K562 (cell line): ENCODE results near the gene PARD6B. TPM values are rescaled to one million over a fixed set of nuclear protein-coding genes. Genes with fewer than 3 reads are reported as not detected.

Source experiments
- ATAC-seq: fragments of 200-7000 bp; cut with Tn5 transposase; 3 replicates; pipeline ENCODE4 v1.9.1; 2020; ENCODE audit warnings: moderate library complexity
- BruUV-seq: library from RNA; stranded (reverse); fragments of 400-500 nt; replicated peaks from 2 replicates; lab custom pipeline; 2021; lab: Mats Ljungman, UMichigan
- CTCF ChIA-PET: fragments of 300-600 bp; formaldehyde crosslinking; extraction: SDS; loops from one replicate; lab custom pipeline; 2021; ENCODE audit warnings: low intra/inter-chr PET ratio; lab: Yijun Ruan, JAX
- POLR2A ChIA-PET: fragments of 300-600, 350-650 bp; sonication (Branson Sonifier 250); formaldehyde crosslinking; extraction: SDS; loops from one replicate; lab custom pipeline; 2021; ENCODE audit warnings: antibody characterized with exemption, inconsistent platforms; lab: Yijun Ruan, JAX
- DNase-seq, 4 experiments: peaks; one replicate each; pipeline versions ENCODE4 v3.0.0 to v3.0.0-alpha.2; 2011 to 2018; ENCODE audit warnings: low spot score in 3 of 4, mixed read lengths in 3 of 4; ENCODE audit errors: extremely low read depth in 1 of 4
- FAIRE-seq: peaks from 2 replicates; lab custom pipeline; 2011; peaks lifted over from hg19 to GRCh38; lab: Jason Lieb, UNC
- H2AFZ ChIP-seq: 2 replicates; pipeline ENCODE4 v1.6.0; 2011; ENCODE audit warnings: low read depth, low read length, control low read depth, inconsistent platforms
- H3K27ac ChIP-seq: fragments of 200-600 bp; 3 replicates; pipeline ENCODE4 v1.8.0; 2011; ENCODE audit warnings: low read depth, mild to moderate bottlenecking, control low read depth, inconsistent platforms, low read length, moderate library complexity, mixed read lengths; ENCODE audit errors: extremely low read depth
- H3K27me3 ChIP-seq, 2 experiments: fragments of 300-600 bp in 1 of 2; 2 replicates in 1 of 2; 3 replicates in 1 of 2; pipeline versions ENCODE4 v1.6.0 to v1.8.0; 2011; ENCODE audit warnings: inconsistent platforms in 2 of 2, low read length in 2 of 2, mild to moderate bottlenecking in 1 of 2, mixed read lengths in 1 of 2, moderate library complexity in 1 of 2; ENCODE audit not compliant: control insufficient read depth in 2 of 2, insufficient read depth in 2 of 2
- H3K36me3 ChIP-seq: fragments of 300-600 bp; 3 replicates; pipeline ENCODE4 v1.8.0; 2011; ENCODE audit warnings: mild to moderate bottlenecking, low read length, inconsistent platforms; ENCODE audit not compliant: control insufficient read depth, insufficient read depth
- H3K4me1 ChIP-seq, 2 experiments: fragments of 200-600 bp in 1 of 2; replicated peaks in 1 of 2; 2 replicates in 1 of 2; 3 replicates in 1 of 2; pipeline versions ENCODE4 v1.5.1 to v1.8.0; 2011; ENCODE audit warnings: inconsistent platforms in 2 of 2, low read length in 2 of 2, mild to moderate bottlenecking in 1 of 2, mixed read lengths in 1 of 2, moderate library complexity in 1 of 2; ENCODE audit not compliant: control insufficient read depth in 2 of 2, insufficient read depth in 2 of 2
- H3K4me2 ChIP-seq: 2 replicates; pipeline ENCODE4 v1.6.1; 2011; ENCODE audit warnings: low read length, control low read depth, inconsistent platforms, mixed read lengths; ENCODE audit not compliant: insufficient read depth
- H3K4me3 ChIP-seq: fragments of 200-600 bp; sonication (generic), shearing (Covaris generic); 2 replicates; pipeline ENCODE4 v1.5.1; 2016; ENCODE audit warnings: control low read depth, inconsistent platforms
- H3K79me2 ChIP-seq: fragments of 200-600 bp; 3 replicates; pipeline ENCODE4 v1.8.0; 2011; ENCODE audit warnings: low read length, inconsistent platforms; ENCODE audit not compliant: control insufficient read depth, insufficient read depth
- H3K9ac ChIP-seq, 2 experiments: 2 replicates each; pipeline versions ENCODE4 v1.6.0 to v1.6.1; 2011; ENCODE audit warnings: low read depth in 2 of 2, low read length in 2 of 2, control low read depth in 1 of 2, inconsistent platforms in 1 of 2, mild to moderate bottlenecking in 1 of 2, mixed read lengths in 1 of 2; ENCODE audit not compliant: insufficient read depth in 1 of 2
- H3K9me1 ChIP-seq: one replicate; pipeline ENCODE4 v1.6.0; 2011; ENCODE audit warnings: inconsistent platforms, mild to moderate bottlenecking, low read length, moderate library complexity; ENCODE audit not compliant: control insufficient read depth, insufficient read depth
- H3K9me3 ChIP-seq: replicated peaks from 2 replicates; pipeline ENCODE4 v1.5.1; 2011; ENCODE audit warnings: low read depth, low read length, inconsistent platforms; ENCODE audit not compliant: control insufficient read depth, insufficient read depth
- H4K20me1 ChIP-seq: replicated peaks from 2 replicates; pipeline ENCODE4 v1.6.1; 2011; ENCODE audit warnings: low read length, inconsistent platforms, mixed read lengths; ENCODE audit not compliant: control insufficient read depth, insufficient read depth
- ELF4 ChIP-seq: fragments of 450-650 bp; formaldehyde crosslinking; IDR thresholded peaks from 2 replicates; pipeline ENCODE4 v1.4.0; 2022; ENCODE audit warnings: missing genetic modification characterization
- KLF6 ChIP-seq: fragments of 250-450 bp; sonication (Bioruptor Pico); IDR thresholded peaks from 2 replicates; pipeline ENCODE4 v1.4.0; 2020; ENCODE audit warnings: mild to moderate bottlenecking, moderate library complexity, borderline replicate concordance
- PHF20 ChIP-seq: fragments of 450-650 bp; IDR thresholded peaks from 2 replicates; pipeline ENCODE4 v1.6.1; 2018; ENCODE audit not compliant: partially characterized antibody
- RHOXF2B ChIP-seq: fragments of 250-450 bp; sonication (Bioruptor Pico); conservative IDR thresholded peaks from 2 replicates; pipeline ENCODE4 v1.5.1; 2021
- SRSF9 ChIP-seq: fragments of 200-400 bp; formaldehyde crosslinking; IDR thresholded peaks from 2 replicates; pipeline ENCODE4 v1.6.1; 2017; ENCODE audit warnings: low read depth, low read length, borderline replicate concordance
- ZFX ChIP-seq: sonication (generic); formaldehyde crosslinking; IDR thresholded peaks from 2 replicates; pipeline ENCODE4 v1.8.0; 2022; ENCODE audit warnings: mild to moderate bottlenecking, missing genetic modification reagents, moderate library complexity
- ZHX1 ChIP-seq: fragments of 150-350 bp; conservative IDR thresholded peaks from 2 replicates; pipeline ENCODE4 v1.6.1; 2014; ENCODE audit warnings: low read length
- ZKSCAN1 ChIP-seq: fragments of 150-350 bp; IDR thresholded peaks from 2 replicates; pipeline ENCODE4 v1.6.1; 2016; ENCODE audit warnings: low read depth, low read length
- ZNF282 ChIP-seq: sonication (generic); formaldehyde crosslinking; IDR thresholded peaks from 2 replicates; pipeline ENCODE4 v1.8.1; 2023; ENCODE audit warnings: missing genetic modification reagents
- ZNF324 ChIP-seq: fragments of 250-450 bp; sonication (Bioruptor Pico); IDR thresholded peaks from 2 replicates; pipeline ENCODE4 v1.4.0; 2020; ENCODE audit warnings: mild to moderate bottlenecking
- ZNF449 ChIP-seq: fragments of 250-450 bp; sonication (Bioruptor Pico); IDR thresholded peaks from 2 replicates; pipeline ENCODE4 v1.8.0; 2022; ENCODE audit warnings: moderate library complexity, mild to moderate bottlenecking, inconsistent platforms
- ZNF583 ChIP-seq: fragments of 250-450 bp; sonication (Bioruptor Pico); IDR thresholded peaks from 2 replicates; pipeline ENCODE4 v1.4.0; 2020
- WGBS: fragments of 100-300 bp; shearing (Covaris generic); methylation state at CpG from one replicate; pipeline ENCODE4 v1.1.6; 2016; ENCODE audit warnings: low coverage, mixed read lengths; ENCODE audit not compliant: insufficient coverage; ENCODE audit errors: missing lambda C conversion rate; 5-methylcytosine and 5-hydroxymethylcytosine counted together
- in situ Hi-C: fragments of 300-500 bp; cut with MboI; formaldehyde crosslinking; loops from 4 replicates; pipeline ENCODE4 v1.15.0; 2018; ENCODE audit warnings: inconsistent platforms, mixed read lengths
- intact Hi-C: fragments of 100-400 bp; cut with micrococcal nuclease; formaldehyde crosslinking; loops from 2 replicates; pipeline ENCODE4 v1.14.2; 2022
- polyA plus RNA-seq, 8 experiments: library from polyadenylated mRNA; depleted of rRNA in 4 of 8; stranded (reverse) in 5 of 8; unstranded in 3 of 8; fragments of >200 nt; fragmentation: Nextera tagmentation in 2 of 8; fragmentation: Illumina TruSeq in 1 of 8; extraction: Ambion mirVana in 2 of 8; extraction: Trizol in 1 of 8; gene quantifications; 2 replicates each; pipeline versions ENCODE4 v1.2.1 to v1.2.3, GENCODE V29; 2011 to 2014; ENCODE audit warnings: inconsistent platforms in 1 of 8, missing spikeins in 1 of 8
- total RNA-seq, 7 experiments: library from RNA; depleted of rRNA in 6 of 7; stranded (reverse); fragments of >200 nt in 6 of 7; fragmentation: Illumina TruSeq in 2 of 7; extraction: Trizol in 2 of 7; gene quantifications; 2 replicates each; pipeline versions ENCODE4 v1.2.1 to v1.2.3, GENCODE V29; 2011 to 2021; ENCODE audit warnings: low replicate concordance in 1 of 7
- TF ChIP-seq, protein P1 (sequence below): fragments of 250-450 bp; sonication (Bioruptor Pico); IDR thresholded peaks from 2 replicates; pipeline ENCODE4 v1.8.0; 2021; ENCODE audit warnings: mild to moderate bottlenecking, moderate library complexity
- TF ChIP-seq, protein P2 (sequence below): fragments of 200-800 bp; sonication (Bioruptor generic); IDR thresholded peaks from 2 replicates; pipeline ENCODE4 v1.6.1; 2017; ENCODE audit warnings: missing genetic modification characterization, missing compliant biosample characterization

The PARD6B gene
- total and polyA plus RNA-seq, 9 of the 15 experiments (the other 6 are each of a cell fraction or from before 2014, with no cell fraction given): 1.7 to 12.3 (median 5.5) TPM

DNA sequence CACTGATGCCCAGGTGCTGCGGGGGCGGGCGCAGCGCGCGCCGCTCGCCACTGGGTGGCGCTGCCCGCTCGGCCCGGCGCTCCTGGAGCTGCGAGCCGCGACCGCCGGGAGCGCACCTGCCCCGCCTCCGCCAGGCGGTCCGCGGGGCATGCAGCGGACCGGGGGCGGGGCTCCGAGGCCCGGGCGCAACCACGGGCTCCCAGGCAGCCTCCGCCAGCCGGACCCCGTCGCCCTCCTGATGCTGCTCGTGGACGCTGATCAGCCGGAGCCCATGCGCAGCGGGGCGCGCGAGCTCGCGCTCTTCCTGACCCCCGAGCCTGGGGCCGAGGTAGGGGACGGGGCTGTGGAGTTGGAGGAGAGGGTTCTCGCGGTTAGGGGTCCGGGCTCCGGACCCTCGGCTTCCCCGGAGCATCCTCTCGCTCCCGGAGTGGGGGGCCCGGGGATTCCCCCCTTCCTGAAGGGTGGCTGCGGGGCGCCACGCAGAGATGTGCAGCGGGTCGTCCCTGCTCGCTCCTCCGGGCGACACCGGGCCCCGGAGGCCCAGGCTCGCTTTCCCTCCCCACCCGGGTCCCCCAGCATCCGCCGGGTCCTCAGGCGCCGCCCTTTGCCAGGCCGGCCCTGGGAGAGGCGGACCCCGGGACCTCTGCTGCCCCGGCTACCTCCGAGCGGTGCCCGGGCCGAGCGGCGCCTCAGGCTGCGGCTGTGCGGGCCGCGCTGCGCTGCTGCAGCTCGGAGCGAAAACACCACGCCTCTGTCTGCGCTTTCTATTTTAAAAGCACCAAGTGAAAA, 63.7 kb downstream of the PARD6B start, which contains the start of gene BCAS4:
BCAS4 (plus strand) TSS at position 216 of the 789 bp plus-strand sequence; CDS start at position 239, 23 bp downstream.
- Histone ChIP-seq H3K9me1 (no peaks in the 10 kb centered on the region), H4K20me1 (no peaks in the 10 kb centered on the region), H3K27me3 (peaks cover 0 to 9% of the 10 kb centered on the region in 2 experiments; a peak in 2 of 5 replicates), H3K4me1 (peaks cover 12 to 25% of the 10 kb centered on the region in 2 experiments), H3K36me3 (no peaks in the 10 kb centered on the region), H3K4me2 (peak within 1 kb of the TSS; percentile 85), H3K9ac (peak within 1 kb of the TSS; percentile 48 to 88; a peak in 3 of 4 replicates), H3K4me3 (peak within 1 kb of the TSS; percentile 62), H3K79me2 (no peaks in the 10 kb centered on the region), H3K9me3 (no peaks in the 10 kb centered on the region), H3K27ac (no peak within 1 kb of the TSS), H2AFZ (peak within 1 kb of the TSS; percentile 95)
- CTCF ChIA-PET: interaction anchor here (0.6 to 3.2 kb wide), 7 partner anchors 87 to 800 kb away, joined by 3 to 28 read pairs (median 4); no protein-coding TSS in a partner anchor
- 9% methylated on average over 58 of the region's 92 CpGs for WGBS
- no TSS peak for BruUV-seq
- intact Hi-C loops (loop anchor here (2.0 to 10.0 kb wide), 4 partner anchors 134 to 610 kb away; no protein-coding TSS in a partner anchor), in situ Hi-C loops (loop anchor here (10.0 kb wide), 1 partner anchor 510 kb away; no protein-coding TSS in a partner anchor)
- DNase-seq (peak; percentile 85 to 97 (median 94)), FAIRE-seq (peak; percentile 57), ATAC-seq (peak; percentile 82)
- POLR2A ChIA-PET: interaction anchor here (0.6 to 2.0 kb wide), 8 partner anchors 8 to 182 kb away, joined by 3 to 9 read pairs (median 3); partner anchors contain the start of genes ADNP and DPM1
- no peak for TF ChIP-seq ZKSCAN1
- no peak for TF ChIP-seq RHOXF2B
- no peak for TF ChIP-seq SRSF9
- no peak for TF ChIP-seq ZFX (CRISPR knock-in tag)
- TF ChIP-seq, protein P1, sequence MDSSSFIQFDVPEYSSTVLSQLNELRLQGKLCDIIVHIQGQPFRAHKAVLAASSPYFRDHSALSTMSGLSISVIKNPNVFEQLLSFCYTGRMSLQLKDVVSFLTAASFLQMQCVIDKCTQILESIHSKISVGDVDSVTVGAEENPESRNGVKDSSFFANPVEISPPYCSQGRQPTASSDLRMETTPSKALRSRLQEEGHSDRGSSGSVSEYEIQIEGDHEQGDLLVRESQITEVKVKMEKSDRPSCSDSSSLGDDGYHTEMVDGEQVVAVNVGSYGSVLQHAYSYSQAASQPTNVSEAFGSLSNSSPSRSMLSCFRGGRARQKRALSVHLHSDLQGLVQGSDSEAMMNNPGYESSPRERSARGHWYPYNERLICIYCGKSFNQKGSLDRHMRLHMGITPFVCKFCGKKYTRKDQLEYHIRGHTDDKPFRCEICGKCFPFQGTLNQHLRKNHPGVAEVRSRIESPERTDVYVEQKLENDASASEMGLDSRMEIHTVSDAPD (CRISPR knock-in tag): no peak
- TF ChIP-seq ELF4 (CRISPR knock-in tag): no peak
- no peak for TF ChIP-seq KLF6 (CRISPR knock-in tag)
- TF ChIP-seq PHF20: no peak
- no peak for TF ChIP-seq ZNF449
- TF ChIP-seq ZNF324: no peak
- no peak for TF ChIP-seq ZHX1
- TF ChIP-seq ZNF583 (CRISPR knock-in tag): no peak
- TF ChIP-seq, protein P2, sequence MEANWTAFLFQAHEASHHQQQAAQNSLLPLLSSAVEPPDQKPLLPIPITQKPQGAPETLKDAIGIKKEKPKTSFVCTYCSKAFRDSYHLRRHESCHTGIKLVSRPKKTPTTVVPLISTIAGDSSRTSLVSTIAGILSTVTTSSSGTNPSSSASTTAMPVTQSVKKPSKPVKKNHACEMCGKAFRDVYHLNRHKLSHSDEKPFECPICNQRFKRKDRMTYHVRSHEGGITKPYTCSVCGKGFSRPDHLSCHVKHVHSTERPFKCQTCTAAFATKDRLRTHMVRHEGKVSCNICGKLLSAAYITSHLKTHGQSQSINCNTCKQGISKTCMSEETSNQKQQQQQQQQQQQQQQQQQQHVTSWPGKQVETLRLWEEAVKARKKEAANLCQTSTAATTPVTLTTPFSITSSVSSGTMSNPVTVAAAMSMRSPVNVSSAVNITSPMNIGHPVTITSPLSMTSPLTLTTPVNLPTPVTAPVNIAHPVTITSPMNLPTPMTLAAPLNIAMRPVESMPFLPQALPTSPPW (CRISPR knock-in tag): peak; percentile 76
- TF ChIP-seq ZNF282: no peak
